Karpas-422 (cell line): ENCODE measurements around the gene POSTN. TPM values are rescaled to one million over a fixed set of nuclear protein-coding genes. Genes with fewer than 3 reads are reported as not detected.

Experiments
- DNase-seq: peaks from one replicate; pipeline ENCODE4 v3.0.0-alpha.2; 2015
- H2AFZ ChIP-seq: fragments of 200-600 bp; sonication (generic); 2 replicates; pipeline ENCODE4 v1.6.1; 2014; ENCODE audit warnings: antibody characterized with exemption, low read length, mixed read lengths
- H3K27ac ChIP-seq: fragments of 200-600 bp; sonication (generic); 2 replicates; pipeline ENCODE4 v1.5.1; 2014; ENCODE audit warnings: mild to moderate bottlenecking, low read length, moderate library complexity
- H3K27me3 ChIP-seq: fragments of 200-600 bp; sonication (generic); 2 replicates; pipeline ENCODE4 v1.6.1; 2014; ENCODE audit warnings: low read length, mixed read lengths
- H3K36me3 ChIP-seq: fragments of 200-600 bp; sonication (generic); 2 replicates; pipeline ENCODE4 v1.6.1; 2014; ENCODE audit warnings: low read length, mixed read lengths; ENCODE audit not compliant: insufficient read depth
- H3K4me1 ChIP-seq: fragments of 200-600 bp; sonication (generic); 2 replicates; pipeline ENCODE4 v1.6.1; 2014; ENCODE audit warnings: mild to moderate bottlenecking, low read length, mixed read lengths
- H3K4me2 ChIP-seq: fragments of 200-600 bp; sonication (generic); 2 replicates; pipeline ENCODE4 v1.6.1; 2014; ENCODE audit warnings: low read length, low read depth, mild to moderate bottlenecking; ENCODE audit not compliant: poor library complexity, severe bottlenecking
- H3K4me3 ChIP-seq: fragments of 200-600 bp; sonication (generic); 2 replicates; pipeline ENCODE4 v1.5.1; 2014; ENCODE audit warnings: mild to moderate bottlenecking, antibody characterized with exemption, low read length, mixed read lengths
- H3K79me2 ChIP-seq: fragments of 200-600 bp; sonication (generic); 2 replicates; pipeline ENCODE4 v1.6.1; 2014; ENCODE audit warnings: mild to moderate bottlenecking, low read length, mixed read lengths
- H3K9ac ChIP-seq: fragments of 200-600 bp; sonication (generic); 2 replicates; pipeline ENCODE4 v1.6.0; 2014; ENCODE audit warnings: low read length
- H3K9me2 ChIP-seq: fragments of 200-600 bp; sonication (generic), shearing (Covaris generic); replicated peaks from 2 replicates; pipeline ENCODE4 v1.6.0; 2014; ENCODE audit warnings: mild to moderate bottlenecking, low read length, moderate library complexity; ENCODE audit not compliant: insufficient read depth
- H3K9me3 ChIP-seq: fragments of 300-700, 200-600 bp; sonication (generic); 2 replicates; pipeline ENCODE4 v1.6.1; 2014; ENCODE audit warnings: low read length, mixed read lengths
- H4K20me1 ChIP-seq: fragments of 200-600 bp; sonication (generic); 2 replicates; pipeline ENCODE4 v1.6.1; 2014; ENCODE audit warnings: mild to moderate bottlenecking, antibody characterized with exemption, low read length, low read depth; ENCODE audit not compliant: insufficient read depth
- total RNA-seq: library from RNA; depleted of rRNA; stranded (reverse); fragments of >200 nt; shearing (Covaris generic); gene quantifications from 2 replicates; pipeline ENCODE4 v1.2.3, GENCODE V29; 2014; ENCODE audit warnings: low replicate concordance

The POSTN gene
- total RNA-seq, 1 experiment from 2014 or later, result not detected

GRCh38 chr13:37608750-37609339 is 10.3 kb upstream of the POSTN start:
- Histone ChIP-seq H2AFZ (no peak overlapping the region), H3K4me3 (no peak overlapping the region), H3K27ac (no peak overlapping the region), H3K79me2 (no peaks in the 10 kb centered on the region), H3K27me3 (no peaks in the 10 kb centered on the region), H3K9me3 (no peaks in the 10 kb centered on the region), H3K9me2 (no peaks in the 10 kb centered on the region), H4K20me1 (no peaks in the 10 kb centered on the region), H3K4me1 (peaks cover 10% of the 10 kb centered on the region), H3K4me2 (no peak overlapping the region), H3K9ac (no peak overlapping the region), H3K36me3 (no peaks in the 10 kb centered on the region)
- peak; percentile 53 for DNase-seq

DNA sequence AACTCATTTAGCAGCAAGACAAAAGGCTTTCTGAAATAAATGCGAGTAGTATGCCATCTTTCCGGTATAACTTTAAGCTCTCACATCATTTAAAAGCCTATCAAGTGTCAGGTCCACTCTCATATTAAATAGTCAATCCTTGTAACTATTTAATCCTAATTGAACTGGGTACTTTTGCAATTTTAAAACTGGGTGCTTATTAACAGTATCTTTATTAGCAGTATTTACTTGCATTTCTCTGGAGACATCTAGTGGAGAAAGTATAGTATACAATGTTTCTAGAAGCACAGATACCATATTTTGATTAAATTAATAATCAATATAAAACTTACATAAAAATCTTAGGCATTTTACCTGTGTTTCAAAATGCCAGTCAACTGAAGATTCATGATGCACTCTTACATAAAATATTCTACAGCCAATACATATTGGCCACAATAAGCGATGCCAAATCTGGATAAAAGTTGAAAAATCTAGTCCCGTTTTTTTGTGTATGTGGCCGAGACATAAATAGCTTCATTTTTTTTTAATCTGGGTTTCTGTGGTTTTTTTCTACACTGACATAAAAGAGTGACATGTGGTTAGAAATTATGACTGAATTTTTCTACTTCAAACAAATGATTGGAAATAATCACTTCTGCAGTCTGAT is 4.3 kb upstream of the POSTN start:
- no peak overlapping the region for H2AFZ ChIP-seq
- peak; percentile 67 for DNase-seq

DNA sequence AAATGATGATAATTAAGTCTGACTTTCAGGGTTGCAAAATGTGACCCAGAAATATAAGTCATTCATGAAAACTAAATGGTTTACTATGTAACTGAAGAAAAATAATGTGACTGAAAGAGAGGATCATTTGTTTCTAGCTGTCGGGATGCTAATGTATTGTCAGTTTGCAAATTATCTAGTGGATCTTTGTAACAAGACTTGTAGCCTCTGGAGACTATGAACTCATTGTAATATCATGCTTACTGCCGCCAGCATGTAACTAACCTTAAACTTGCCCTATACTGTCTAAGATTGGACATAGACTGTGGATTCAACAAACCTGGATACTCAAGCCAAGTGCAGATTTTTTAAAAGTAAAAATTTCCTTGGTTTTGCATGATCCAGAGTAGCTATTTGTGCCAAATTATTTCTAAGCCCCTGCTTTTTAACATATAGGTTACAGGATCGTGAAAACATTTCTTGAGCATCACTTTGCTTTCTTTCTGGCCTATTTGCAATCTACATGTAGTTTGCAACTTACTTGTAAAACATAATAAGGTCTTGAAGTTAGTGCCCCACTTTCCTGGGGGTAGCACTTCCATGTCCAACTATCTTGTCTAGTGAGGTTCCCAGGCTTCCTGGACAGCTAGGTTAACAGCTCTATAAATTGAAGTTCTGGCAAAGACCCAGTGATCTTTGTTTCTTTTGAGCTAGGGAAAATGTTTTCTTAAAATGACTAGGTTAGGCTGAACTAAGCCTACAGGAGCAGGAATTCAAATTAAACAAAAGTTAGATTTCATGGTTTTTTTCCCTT is 3.3 kb upstream of the POSTN start:
- H2AFZ ChIP-seq, result no peak overlapping the region
- H3K79me2 ChIP-seq, result no peaks in the 10 kb centered on the region
- H3K4me1 ChIP-seq, result no peaks in the 10 kb centered on the region
- no peak for DNase-seq
- no peaks in the 10 kb centered on the region for H4K20me1 ChIP-seq
- no peaks in the 10 kb centered on the region for H3K27me3 ChIP-seq
- H3K9me2 ChIP-seq, result no peaks in the 10 kb centered on the region
- H3K9me3 ChIP-seq, result no peaks in the 10 kb centered on the region
- no peak overlapping the region for H3K4me3 ChIP-seq
- no peak overlapping the region for H3K4me2 ChIP-seq
- no peak overlapping the region for H3K27ac ChIP-seq
- H3K36me3 ChIP-seq, result no peaks in the 10 kb centered on the region
- H3K9ac ChIP-seq, result no peak overlapping the region

More for the DNA sequence above, 4.3 kb upstream of the POSTN start:
- Histone ChIP-seq H3K36me3 (no peaks in the 10 kb centered on the region), H3K27me3 (no peaks in the 10 kb centered on the region), H3K27ac (no peak overlapping the region), H4K20me1 (no peaks in the 10 kb centered on the region), H3K79me2 (no peaks in the 10 kb centered on the region), H3K4me3 (no peak overlapping the region), H3K9me3 (no peaks in the 10 kb centered on the region), H3K4me2 (no peak overlapping the region), H3K9ac (no peak overlapping the region), H3K9me2 (no peaks in the 10 kb centered on the region), H3K4me1 (no peaks in the 10 kb centered on the region)

GRCh38 chr13:37599519-37599918 is 951 bp upstream of the POSTN start:
- no peak overlapping the region for H3K27ac ChIP-seq
- H4K20me1 ChIP-seq, result no peaks in the 10 kb centered on the region
- no peaks in the 10 kb centered on the region for H3K9me3 ChIP-seq
- H2AFZ ChIP-seq, result no peak overlapping the region
- H3K36me3 ChIP-seq, result no peaks in the 10 kb centered on the region
- H3K4me2 ChIP-seq, result no peak overlapping the region
- no peaks in the 10 kb centered on the region for H3K79me2 ChIP-seq
- no peak overlapping the region for H3K9ac ChIP-seq
- no peaks in the 10 kb centered on the region for H3K27me3 ChIP-seq
- no peak overlapping the region for H3K4me3 ChIP-seq
- H3K9me2 ChIP-seq, result no peaks in the 10 kb centered on the region
- H3K4me1 ChIP-seq, result no peaks in the 10 kb centered on the region
- no peak for DNase-seq

- H2AFZ ChIP-seq, result no peak overlapping the region
- no peak for DNase-seq
These were observed 1.0 kb downstream of the POSTN start for GRCh38 chr13:37597477-37598025.

DNA sequence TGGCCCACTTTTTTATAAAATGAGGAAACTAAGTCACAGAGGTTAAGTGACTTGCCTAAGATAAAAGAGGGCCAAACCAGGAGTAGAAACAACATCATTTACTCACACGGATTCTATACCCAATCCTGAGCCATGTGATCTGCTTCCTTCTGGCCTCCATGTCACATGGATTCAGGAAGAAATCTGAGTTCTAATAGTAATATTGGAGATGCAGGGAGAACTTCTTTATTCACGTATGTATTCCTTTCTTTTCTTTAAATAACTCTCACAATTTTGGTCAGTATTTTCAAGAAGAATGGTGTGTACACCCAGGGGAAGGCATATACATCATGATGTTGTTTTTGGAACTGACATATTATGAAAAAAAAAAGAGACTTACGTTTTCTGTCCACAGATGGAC is 1.8 kb downstream of the POSTN start:
- H3K4me2 ChIP-seq, result no peak overlapping the region
- no peak overlapping the region for H3K9ac ChIP-seq
- H3K9me2 ChIP-seq, result no peaks in the 10 kb centered on the region
- no peaks in the 10 kb centered on the region for H3K79me2 ChIP-seq
- no peaks in the 10 kb centered on the region for H3K4me1 ChIP-seq
- no peaks in the 10 kb centered on the region for H3K36me3 ChIP-seq
- H3K27me3 ChIP-seq, result no peaks in the 10 kb centered on the region
- no peaks in the 10 kb centered on the region for H4K20me1 ChIP-seq
- H3K27ac ChIP-seq, result no peak overlapping the region
- no peak overlapping the region for H3K4me3 ChIP-seq
- no peak overlapping the region for H2AFZ ChIP-seq
- DNase-seq, result no peak
- no peaks in the 10 kb centered on the region for H3K9me3 ChIP-seq

More at GRCh38 chr13:37597477-37598025, 1.0 kb downstream of the POSTN start:
- H3K4me1 ChIP-seq, result no peaks in the 10 kb centered on the region
- no peak overlapping the region for H3K9ac ChIP-seq
- no peaks in the 10 kb centered on the region for H3K9me3 ChIP-seq
- no peaks in the 10 kb centered on the region for H3K79me2 ChIP-seq
- H4K20me1 ChIP-seq, result no peaks in the 10 kb centered on the region
- no peak overlapping the region for H3K27ac ChIP-seq
- H3K4me3 ChIP-seq, result no peak overlapping the region
- H3K4me2 ChIP-seq, result no peak overlapping the region
- H3K27me3 ChIP-seq, result no peaks in the 10 kb centered on the region
- no peaks in the 10 kb centered on the region for H3K9me2 ChIP-seq
- H3K36me3 ChIP-seq, result no peaks in the 10 kb centered on the region

DNA sequence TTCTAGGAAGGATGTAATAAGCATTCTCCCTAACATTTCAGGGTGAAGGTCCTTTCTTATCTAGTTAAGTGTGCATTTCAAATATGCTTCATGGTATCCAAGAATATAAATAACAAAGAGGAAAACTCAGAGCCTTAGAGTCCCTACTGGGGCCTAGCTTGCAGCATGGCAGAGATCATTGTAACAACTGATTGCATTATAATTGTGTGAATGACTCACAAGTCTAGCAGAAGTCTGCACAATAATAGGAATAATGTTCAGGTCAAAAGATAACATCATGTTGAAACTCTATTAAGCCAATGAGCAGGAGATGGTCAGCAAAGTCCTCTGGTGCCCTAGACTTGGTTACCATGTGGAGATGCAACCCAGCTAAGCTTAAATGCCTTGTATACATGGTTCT is 3.4 kb downstream of the POSTN start:
- Histone ChIP-seq H3K79me2 (no peaks in the 10 kb centered on the region), H3K36me3 (no peaks in the 10 kb centered on the region), H3K9me2 (no peaks in the 10 kb centered on the region), H3K27ac (no peak overlapping the region), H3K4me2 (no peak overlapping the region), H3K27me3 (no peaks in the 10 kb centered on the region), H2AFZ (no peak overlapping the region), H3K4me3 (no peak overlapping the region), H3K4me1 (no peaks in the 10 kb centered on the region), H3K9ac (no peak overlapping the region), H4K20me1 (no peaks in the 10 kb centered on the region), H3K9me3 (no peaks in the 10 kb centered on the region)
- no peak for DNase-seq

DNA sequence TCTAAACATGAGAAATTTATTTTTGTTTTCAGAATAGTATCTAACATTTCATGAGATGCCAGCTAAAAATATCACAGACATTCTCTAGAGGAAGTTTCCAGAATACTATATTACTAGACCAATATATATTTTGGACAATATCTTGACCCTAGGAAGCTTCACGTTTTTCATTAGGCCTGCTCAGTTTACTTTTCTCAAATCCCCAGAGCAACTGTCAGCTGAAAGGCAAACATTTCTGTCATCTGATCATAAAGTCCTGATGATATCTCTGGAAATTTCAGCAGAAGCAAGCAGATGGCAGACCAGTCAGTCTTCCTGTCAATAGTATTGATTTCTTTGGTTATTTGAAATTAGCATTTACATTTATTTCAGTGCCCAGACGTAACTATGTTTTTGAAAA is 4.0 kb downstream of the POSTN start:
- no peaks in the 10 kb centered on the region for H3K27me3 ChIP-seq
- no peaks in the 10 kb centered on the region for H3K79me2 ChIP-seq
- H4K20me1 ChIP-seq, result no peaks in the 10 kb centered on the region
- H3K9ac ChIP-seq, result no peak overlapping the region
- no peak overlapping the region for H3K4me3 ChIP-seq
- H3K9me3 ChIP-seq, result no peaks in the 10 kb centered on the region
- no peak overlapping the region for H3K27ac ChIP-seq
- H3K4me2 ChIP-seq, result no peak overlapping the region
- no peaks in the 10 kb centered on the region for H3K9me2 ChIP-seq
- H3K4me1 ChIP-seq, result no peaks in the 10 kb centered on the region
- no peaks in the 10 kb centered on the region for H3K36me3 ChIP-seq
- no peak overlapping the region for H2AFZ ChIP-seq
- DNase-seq, result no peak
